Activated CD8-positive, alpha-beta memory T cell treated with anti-CD3 and anti-CD28 coated beads for 4 hours (primary cell): ENCODE results near the gene ANKRD40.
"Not testable (repeated sequence)": the region's sequence is repeated elsewhere in the genome, so short reads cannot be mapped to it uniquely, and the experiment has no call there.

ENCODE experiments used
- DNase-seq, 2 donors: peaks; one replicate each; pipeline ENCODE4 v3.0.0-alpha.2; 2020; ENCODE audit warnings: low read depth in 2 of 2

The ANKRD40 gene

GRCh38 chr17:50685691-50686493 lies 21.8 kb downstream of the ANKRD40 start:
- no peak for DNase-seq

- DNase-seq, result no peak
These were observed 22.4 kb downstream of the ANKRD40 start for GRCh38 chr17:50685334-50685665.

- no peak for DNase-seq
These were observed 22.9 kb downstream of the ANKRD40 start for GRCh38 chr17:50684612-50685333.

- DNase-seq, result no peak
These were observed 23.5 kb downstream of the ANKRD40 start for GRCh38 chr17:50684288-50684611.

DNA sequence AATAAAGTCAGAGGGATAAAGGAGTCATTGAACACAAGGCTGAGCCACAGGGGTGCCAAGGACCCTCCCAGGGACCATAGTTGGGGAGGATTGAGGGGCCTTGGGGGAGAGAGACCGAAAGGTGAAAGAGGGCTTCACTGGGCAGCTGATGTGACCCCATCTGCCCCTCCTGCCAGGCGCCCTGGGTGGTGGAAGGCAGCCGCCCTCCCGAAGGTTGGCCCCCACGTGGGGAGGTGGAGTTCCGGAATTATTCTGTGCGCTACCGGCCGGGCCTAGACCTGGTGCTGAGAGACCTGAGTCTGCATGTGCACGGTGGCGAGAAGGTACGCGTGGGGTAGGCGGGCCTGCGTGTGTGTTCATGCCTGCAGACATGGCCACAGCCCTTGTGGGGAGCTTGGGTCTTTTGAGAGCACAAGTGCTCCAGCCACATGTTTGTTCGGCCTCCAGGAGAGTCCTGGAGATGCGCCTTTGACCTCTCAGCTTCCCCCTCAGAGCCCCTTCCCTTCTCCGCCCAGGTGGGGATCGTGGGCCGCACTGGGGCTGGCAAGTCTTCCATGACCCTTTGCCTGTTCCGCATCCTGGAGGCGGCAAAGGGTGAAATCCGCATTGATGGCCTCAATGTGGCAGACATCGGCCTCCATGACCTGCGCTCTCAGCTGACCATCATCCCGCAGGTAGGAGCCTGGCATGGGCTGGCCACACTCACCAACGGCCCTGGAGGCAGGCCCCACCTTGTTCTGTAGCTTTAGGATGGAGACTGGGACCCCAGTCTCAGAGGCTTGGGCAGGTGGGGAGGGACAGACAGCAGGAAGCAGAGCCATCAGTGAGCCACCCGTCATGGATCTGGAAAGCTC lies 24.1 kb downstream of the ANKRD40 start:
- DNase-seq, result no peak

DNA sequence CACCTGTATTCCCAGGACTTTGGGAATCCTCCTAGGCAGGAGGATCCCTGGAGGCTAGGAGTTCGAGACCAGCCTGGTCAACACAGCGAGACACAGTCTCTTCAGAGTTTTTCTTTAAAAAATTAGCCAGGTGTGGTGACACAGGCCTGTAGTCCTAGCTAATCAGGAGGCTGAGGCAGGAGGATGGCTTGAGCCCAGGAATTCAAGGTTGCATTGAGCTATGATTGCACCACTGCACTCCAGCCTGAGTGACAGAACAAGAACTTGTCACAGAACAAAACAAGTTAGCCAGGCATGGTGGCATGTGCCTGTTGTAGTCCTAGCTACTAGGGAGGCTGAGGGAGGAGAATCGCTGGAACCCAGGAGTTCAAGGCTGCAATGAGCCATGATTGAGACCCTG lies 24.8 kb downstream of the ANKRD40 start:
- no peak for DNase-seq

DNA sequence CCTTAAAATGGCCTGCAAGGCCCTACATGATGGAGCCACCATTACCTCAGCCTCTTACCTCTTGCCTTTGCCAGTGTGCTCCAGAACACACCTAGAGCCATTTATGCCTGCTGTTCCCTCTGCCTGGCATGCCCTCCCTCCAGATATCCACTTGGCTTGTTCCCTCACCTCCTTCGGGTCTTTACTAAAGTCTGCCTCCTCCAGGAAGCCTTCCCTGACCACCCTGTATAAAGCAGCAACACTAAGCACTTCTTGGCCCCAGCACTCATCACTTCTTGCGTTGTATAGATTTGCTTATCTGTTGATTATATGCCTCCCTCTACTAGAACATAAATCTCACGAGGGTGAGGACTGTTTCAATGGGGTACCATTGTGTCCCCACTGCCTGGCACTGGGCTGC lies 25.3 kb downstream of the ANKRD40 start:
- no peak for DNase-seq

- DNase-seq, result no peak
These were observed 26.2 kb downstream of the ANKRD40 start for GRCh38 chr17:50681263-50682200.

DNA sequence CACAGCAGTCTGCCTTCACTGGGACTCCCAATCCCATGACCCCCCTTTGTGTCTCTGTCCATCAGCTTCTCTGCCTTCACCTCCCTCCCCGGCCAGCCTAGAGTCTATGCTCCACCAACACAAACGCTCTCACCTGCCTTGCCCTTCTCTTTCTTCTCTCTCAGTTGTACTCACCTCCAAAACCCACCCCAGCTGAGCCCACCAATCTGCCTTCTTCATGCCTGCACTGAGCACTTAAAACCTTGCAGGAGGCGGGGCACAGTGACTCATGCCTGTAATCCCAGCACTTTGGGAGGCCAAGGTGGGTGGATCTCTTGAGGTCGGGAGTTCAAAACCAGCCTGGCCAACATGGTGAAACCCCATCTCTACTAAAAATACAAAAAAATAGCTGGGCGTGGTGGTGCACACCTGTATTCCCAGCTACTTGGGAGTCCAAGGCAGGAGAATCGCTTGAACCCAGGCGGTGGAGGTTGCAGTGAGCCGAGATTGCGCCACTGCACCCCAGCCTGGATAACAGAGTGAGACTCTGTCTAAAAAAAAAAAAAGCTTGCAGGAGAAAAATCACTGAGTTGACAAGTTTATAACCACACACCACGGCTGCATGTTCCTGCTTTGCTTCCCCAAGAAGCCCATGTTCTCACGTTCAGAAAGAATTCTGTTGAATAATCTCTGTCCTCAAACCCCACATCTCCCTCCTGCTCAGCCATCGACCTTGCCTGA lies 27.0 kb downstream of the ANKRD40 start:
- not testable (repeated sequence) for DNase-seq

- DNase-seq, result no peak
These were observed 27.6 kb downstream of the ANKRD40 start for GRCh38 chr17:50680126-50680525.

- no peak for DNase-seq
These were observed 28.6 kb downstream of the ANKRD40 start for GRCh38 chr17:50679008-50679544.

DNA sequence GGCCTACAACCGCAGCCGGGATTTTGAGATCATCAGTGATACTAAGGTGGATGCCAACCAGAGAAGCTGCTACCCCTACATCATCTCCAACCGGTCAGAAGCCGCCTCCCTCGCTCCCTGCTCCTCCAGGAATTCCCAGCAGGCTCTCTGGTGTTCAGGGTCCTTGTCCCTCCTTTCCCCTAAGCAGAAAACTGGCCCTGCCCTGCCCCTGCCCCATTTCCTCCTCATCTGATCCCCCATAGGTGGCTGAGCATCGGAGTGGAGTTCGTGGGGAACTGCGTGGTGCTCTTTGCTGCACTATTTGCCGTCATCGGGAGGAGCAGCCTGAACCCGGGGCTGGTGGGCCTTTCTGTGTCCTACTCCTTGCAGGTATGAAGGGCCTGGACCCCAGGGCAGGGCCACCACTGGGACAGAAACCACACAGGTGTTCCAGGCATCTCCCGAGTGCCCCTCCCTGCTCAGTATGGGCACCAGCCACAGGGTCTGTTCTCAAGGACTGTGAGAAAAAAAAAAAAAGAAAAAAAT lies 29.8 kb downstream of the ANKRD40 start:
- DNase-seq, result no peak

DNA sequence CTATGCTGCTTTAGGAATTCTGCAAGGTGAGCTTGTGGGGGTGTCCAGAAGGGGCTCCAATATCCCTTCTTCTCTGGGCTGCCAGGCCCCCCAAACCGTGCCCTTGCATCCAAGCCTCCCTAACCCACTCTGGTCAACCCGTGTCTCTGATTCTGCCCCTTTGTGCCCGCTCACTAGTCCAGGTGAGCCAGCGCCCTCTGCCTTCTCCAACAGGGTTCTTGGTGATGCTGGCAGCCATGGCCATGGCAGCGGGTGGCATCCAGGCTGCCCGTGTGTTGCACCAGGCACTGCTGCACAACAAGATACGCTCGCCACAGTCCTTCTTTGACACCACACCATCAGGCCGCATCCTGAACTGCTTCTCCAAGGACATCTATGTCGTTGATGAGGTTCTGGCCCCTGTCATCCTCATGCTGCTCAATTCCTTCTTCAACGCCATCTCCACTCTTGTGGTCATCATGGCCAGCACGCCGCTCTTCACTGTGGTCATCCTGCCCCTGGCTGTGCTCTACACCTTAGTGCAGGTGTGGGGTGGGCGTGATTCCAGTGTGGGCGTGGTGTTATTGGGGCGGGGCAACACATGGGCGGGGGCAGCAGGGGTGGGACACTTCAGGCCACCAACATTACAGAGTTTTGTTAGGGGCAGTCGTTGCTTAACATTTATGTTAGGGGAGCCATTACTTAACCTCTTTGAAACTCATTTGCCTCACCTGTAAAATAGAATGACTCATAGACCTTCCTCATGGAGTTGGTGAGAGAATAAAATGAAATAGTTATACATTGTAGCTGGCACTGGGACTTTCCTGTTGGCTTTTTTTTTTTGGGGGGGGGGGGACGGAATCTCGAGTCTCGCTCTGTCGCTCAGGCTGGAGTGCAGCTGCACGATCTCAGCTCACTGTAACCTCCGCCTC lies 31.4 kb downstream of the ANKRD40 start:
- no peak for DNase-seq

- DNase-seq, result no peak
These were observed 32.1 kb downstream of the ANKRD40 start for GRCh38 chr17:50675627-50676026.

DNA sequence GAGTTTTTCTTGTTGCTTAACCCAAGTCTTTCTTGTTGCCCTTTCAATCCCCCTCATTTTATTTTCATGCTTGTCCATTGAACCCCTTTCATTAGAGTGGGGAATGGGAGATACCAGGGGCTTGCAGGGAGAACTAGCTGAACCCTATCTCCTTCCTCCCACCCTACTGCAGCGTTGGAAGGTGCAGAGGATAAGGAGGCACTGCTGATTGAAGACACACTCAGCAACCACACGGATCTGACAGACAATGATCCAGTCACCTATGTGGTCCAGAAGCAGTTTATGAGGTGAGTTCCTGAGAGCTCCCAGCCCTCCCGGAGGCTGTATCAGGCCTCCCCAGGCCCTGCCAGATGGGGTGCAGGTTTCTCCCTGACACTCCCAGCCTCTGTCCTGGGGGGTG lies 32.5 kb downstream of the ANKRD40 start:
- DNase-seq, result no peak

DNA sequence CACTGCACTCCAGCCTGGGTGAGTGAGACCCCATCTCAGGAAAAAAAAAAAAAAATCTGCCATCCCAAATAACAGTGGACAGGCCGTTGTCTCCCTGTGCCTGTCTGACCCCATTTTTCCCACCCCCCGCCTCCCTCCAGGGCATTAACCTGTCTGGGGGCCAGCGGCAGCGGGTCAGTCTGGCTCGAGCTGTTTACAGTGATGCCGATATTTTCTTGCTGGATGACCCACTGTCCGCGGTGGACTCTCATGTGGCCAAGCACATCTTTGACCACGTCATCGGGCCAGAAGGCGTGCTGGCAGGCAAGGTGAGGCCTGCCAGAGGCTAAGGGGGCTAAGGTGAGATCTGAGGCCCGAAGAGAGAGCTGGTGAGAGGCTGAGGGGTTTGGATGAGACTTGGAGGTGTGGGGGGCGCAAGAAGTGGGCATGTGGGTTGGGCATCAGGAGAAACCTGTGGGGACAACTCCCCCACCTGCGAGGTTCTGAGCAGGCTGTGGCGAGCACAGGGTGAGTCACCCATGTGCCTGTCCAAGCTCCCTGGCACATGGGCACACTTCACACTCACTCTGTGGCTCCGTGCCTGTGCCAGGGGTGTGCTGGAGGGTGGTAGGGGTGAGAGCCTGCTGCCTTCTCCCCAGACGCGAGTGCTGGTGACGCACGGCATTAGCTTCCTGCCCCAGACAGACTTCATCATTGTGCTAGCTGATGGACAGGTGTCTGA lies 34.7 kb downstream of the ANKRD40 start:
- DNase-seq, result no peak

DNA sequence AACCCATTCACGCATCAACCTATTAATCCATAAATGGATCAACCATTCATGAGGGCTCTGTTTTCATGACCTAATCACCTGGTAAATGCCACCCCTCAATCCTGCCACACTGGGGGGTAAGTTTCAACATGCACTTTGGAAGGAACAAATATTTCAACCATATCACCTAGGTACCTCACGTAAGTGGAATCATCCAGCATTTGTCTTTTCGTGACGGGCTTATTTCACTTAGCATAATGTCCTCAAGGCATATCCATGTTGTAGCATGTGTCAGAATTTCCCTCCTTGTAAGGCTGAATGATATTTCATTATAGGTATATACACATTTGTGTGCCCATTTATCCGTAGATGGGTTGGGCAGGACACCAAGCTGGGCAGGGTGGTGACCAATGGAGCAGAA lies 35.6 kb downstream of the ANKRD40 start:
- DNase-seq, result no peak

DNA sequence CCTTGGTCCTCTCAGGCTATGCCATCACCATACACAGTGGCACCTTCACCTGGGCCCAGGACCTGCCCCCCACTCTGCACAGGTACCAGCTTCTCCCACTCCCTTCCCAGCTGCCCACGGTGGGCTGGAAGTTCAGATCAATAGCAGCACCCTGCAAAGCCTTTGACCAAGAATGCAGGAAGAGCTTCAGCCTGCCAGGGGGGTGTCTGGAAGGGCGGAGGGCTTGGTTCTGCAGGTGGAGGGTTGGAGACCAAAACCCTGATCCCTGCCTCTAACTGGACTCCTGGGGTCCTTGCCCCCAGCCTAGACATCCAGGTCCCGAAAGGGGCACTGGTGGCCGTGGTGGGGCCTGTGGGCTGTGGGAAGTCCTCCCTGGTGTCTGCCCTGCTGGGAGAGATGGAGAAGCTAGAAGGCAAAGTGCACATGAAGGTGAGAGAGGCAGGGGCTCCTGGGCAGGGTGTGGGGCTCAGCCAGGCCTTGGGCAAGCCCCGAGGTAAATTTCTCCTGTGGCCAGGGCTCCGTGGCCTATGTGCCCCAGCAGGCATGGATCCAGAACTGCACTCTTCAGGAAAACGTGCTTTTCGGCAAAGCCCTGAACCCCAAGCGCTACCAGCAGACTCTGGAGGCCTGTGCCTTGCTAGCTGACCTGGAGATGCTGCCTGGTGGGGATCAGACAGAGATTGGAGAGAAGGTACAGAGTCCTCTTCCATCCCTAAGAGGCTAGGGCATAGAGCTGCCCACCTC lies 38.7 kb downstream of the ANKRD40 start:
- no peak for DNase-seq
